DND-41 (cell line): ENCODE data around the gene TUFT1.

ENCODE experiments used
- ATAC-seq: fragments of 200-7000 bp; cut with Tn5 transposase; 3 replicates; pipeline ENCODE4 v1.9.1; 2021; ENCODE audit warnings: low read depth; ENCODE audit not compliant: insufficient read depth
- DNase-seq: peaks from one replicate; pipeline ENCODE4 v3.0.0-alpha.2; 2020
- H2AFZ ChIP-seq: 2 replicates; pipeline ENCODE4 v1.6.0; 2012; ENCODE audit warnings: low read depth, low read length
- H3K27ac ChIP-seq: 2 replicates; pipeline ENCODE4 v1.5.1; 2012; ENCODE audit warnings: low read length, inconsistent platforms
- H3K27me3 ChIP-seq: fragments of 200-600 bp; sonication (generic); 2 replicates; pipeline ENCODE4 v1.6.0; 2012; ENCODE audit warnings: low read length, mild to moderate bottlenecking, inconsistent platforms; ENCODE audit not compliant: insufficient read depth, poor library complexity
- H3K36me3 ChIP-seq: 2 replicates; pipeline ENCODE4 v1.5.1; 2012; ENCODE audit warnings: low read length, inconsistent platforms; ENCODE audit not compliant: insufficient read depth
- H3K4me1 ChIP-seq: 2 replicates; pipeline ENCODE4 v1.5.1; 2012; ENCODE audit warnings: mild to moderate bottlenecking, low read length; ENCODE audit not compliant: insufficient read depth
- H3K4me2 ChIP-seq: 2 replicates; pipeline ENCODE4 v1.6.0; 2012; ENCODE audit warnings: mild to moderate bottlenecking, moderate library complexity, low read length, inconsistent platforms; ENCODE audit not compliant: insufficient read depth
- H3K4me3 ChIP-seq, 2 experiments: fragments of 200-600 bp in 1 of 2; shearing (Covaris generic) in 1 of 2; 2 replicates each; pipeline ENCODE4 v1.5.1; 2012 to 2016; ENCODE audit warnings: inconsistent platforms in 2 of 2, low read length in 2 of 2, mild to moderate bottlenecking in 2 of 2, low read depth in 1 of 2, moderate library complexity in 1 of 2
- H3K79me2 ChIP-seq: 2 replicates; pipeline ENCODE4 v1.6.0; 2012; ENCODE audit warnings: low read length, inconsistent platforms; ENCODE audit not compliant: insufficient read depth
- H3K9ac ChIP-seq: 2 replicates; pipeline ENCODE4 v1.6.0; 2012; ENCODE audit warnings: low read depth, mild to moderate bottlenecking, inconsistent platforms, low read length, moderate library complexity
- H3K9me3 ChIP-seq: 2 replicates; pipeline ENCODE4 v1.5.1; 2012; ENCODE audit warnings: low read length, moderate library complexity, mild to moderate bottlenecking, inconsistent platforms; ENCODE audit not compliant: insufficient read depth, severe bottlenecking
- H4K20me1 ChIP-seq: 2 replicates; pipeline ENCODE4 v1.6.0; 2012; ENCODE audit warnings: low read length; ENCODE audit not compliant: insufficient read depth
- EZH2 ChIP-seq: IDR thresholded peaks from 3 replicates; pipeline ENCODE4 v1.6.1; 2012; ENCODE audit warnings: borderline replicate concordance, low read depth, mild to moderate bottlenecking, moderate library complexity, low read length, inconsistent platforms; ENCODE audit not compliant: severe bottlenecking
- TF ChIP-seq, protein P1 (sequence below): IDR thresholded peaks from 2 replicates; pipeline ENCODE4 v1.5.1; 2012; ENCODE audit warnings: borderline replicate concordance, low read length, moderate library complexity, mild to moderate bottlenecking; ENCODE audit not compliant: poor library complexity, severe bottlenecking; ENCODE audit errors: extremely low read depth

Gene TUFT1

DNA sequence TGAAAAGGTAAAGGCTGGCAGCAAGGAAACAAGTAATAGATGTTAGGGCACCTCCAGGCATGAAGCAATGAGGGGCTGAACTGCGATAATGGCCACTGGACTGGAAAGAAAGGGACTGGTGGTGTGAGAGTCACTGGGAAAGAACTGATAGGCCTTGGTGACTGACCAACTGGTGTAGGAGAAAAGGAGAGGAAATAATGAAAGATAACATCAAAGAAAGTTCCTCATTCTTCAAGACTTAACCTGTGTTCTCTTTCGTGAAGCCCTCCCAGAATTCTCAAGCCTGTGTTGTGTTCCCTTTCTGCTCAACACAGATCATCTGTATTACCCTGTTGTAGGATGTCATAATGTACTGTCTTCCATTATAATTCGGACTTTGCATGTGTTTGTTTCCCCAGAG, 50.9 kb downstream of the TUFT1 start:
- no peak for TF ChIP-seq EZH2
- TF ChIP-seq, protein P1, sequence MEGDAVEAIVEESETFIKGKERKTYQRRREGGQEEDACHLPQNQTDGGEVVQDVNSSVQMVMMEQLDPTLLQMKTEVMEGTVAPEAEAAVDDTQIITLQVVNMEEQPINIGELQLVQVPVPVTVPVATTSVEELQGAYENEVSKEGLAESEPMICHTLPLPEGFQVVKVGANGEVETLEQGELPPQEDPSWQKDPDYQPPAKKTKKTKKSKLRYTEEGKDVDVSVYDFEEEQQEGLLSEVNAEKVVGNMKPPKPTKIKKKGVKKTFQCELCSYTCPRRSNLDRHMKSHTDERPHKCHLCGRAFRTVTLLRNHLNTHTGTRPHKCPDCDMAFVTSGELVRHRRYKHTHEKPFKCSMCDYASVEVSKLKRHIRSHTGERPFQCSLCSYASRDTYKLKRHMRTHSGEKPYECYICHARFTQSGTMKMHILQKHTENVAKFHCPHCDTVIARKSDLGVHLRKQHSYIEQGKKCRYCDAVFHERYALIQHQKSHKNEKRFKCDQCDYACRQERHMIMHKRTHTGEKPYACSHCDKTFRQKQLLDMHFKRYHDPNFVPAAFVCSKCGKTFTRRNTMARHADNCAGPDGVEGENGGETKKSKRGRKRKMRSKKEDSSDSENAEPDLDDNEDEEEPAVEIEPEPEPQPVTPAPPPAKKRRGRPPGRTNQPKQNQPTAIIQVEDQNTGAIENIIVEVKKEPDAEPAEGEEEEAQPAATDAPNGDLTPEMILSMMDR: no peak
- Histone ChIP-seq H3K79me2 (no peaks in the 10 kb centered on the region), H3K9me3 (no peaks in the 10 kb centered on the region), H3K9ac (no peak overlapping the region), H2AFZ (no peak overlapping the region), H3K4me1 (peaks cover 6% of the 10 kb centered on the region), H3K36me3 (no peaks in the 10 kb centered on the region), H4K20me1 (no peaks in the 10 kb centered on the region), H3K27ac (no peak overlapping the region), H3K4me2 (no peak overlapping the region), H3K27me3 (no peaks in the 10 kb centered on the region), H3K4me3 (no peak overlapping the region)
- DNase-seq: no peak
- no peak for ATAC-seq

DNA sequence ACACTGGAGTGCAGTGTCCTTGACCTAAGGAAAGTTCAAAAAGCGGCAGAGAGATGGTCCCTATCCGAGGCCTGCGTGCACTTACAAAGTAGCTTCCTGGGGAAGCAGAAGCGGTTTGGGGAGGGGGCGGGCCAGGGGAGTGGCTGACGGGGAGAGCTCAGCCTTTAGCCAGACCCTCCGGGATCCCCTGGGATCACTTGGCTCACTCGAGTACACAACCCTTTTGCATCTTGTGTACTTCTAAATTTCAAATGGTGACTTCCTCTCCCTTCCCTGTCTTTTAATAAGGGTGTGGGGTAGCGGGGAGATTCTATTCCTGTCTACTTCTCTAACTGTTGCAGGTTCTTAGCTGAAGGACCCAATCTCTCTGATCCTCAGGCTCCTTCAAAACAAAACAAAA, 53.6 kb downstream of the TUFT1 start:
- Histone ChIP-seq H3K4me3 (no peak overlapping the region), H3K4me2 (0 out of 2 replicates have a peak overlapping the region, but pooled peaks have one; percentile 23), H3K9ac (no peak overlapping the region), H3K4me1 (peaks cover 6% of the 10 kb centered on the region), H3K9me3 (no peaks in the 10 kb centered on the region), H4K20me1 (no peaks in the 10 kb centered on the region), H2AFZ (peak overlapping the region; percentile 7; the same call in 1 of the 2 replicates), H3K27me3 (no peaks in the 10 kb centered on the region), H3K79me2 (no peaks in the 10 kb centered on the region), H3K36me3 (no peaks in the 10 kb centered on the region), H3K27ac (no peak overlapping the region)
- DNase-seq: no peak
- ATAC-seq: no peak
- TF ChIP-seq EZH2: no peak
- TF ChIP-seq, protein P1: no peak

DNA sequence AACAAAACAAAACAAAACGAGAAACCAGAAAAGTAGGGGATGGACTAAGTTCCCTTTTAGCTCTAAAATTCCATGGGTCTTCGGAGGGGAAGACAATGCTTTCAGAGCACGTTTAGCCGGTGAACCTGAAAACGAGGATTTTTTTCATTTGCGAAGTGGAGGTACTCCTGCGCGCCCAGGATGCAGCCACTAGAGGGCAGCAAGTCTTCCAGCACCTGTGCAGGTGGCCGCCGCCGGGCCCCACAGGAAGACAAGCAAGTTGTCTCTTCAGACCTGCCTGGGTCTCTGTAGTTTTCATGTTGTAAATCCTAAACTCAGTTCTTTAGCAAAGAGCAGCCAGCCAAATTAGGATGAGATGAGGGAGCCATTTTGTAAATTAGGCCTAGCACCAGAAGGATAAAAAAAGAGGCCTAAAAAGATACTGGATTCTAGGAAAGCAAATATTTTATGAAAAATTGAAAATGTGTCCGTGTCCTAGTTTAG, 54.1 kb downstream of the TUFT1 start:
- TF ChIP-seq EZH2: no peak
- TF ChIP-seq, protein P1: peak; percentile 92

More for the DNA sequence above, 54.1 kb downstream of the TUFT1 start:
- ATAC-seq (peak; percentile 82), DNase-seq (peak; percentile 72)
- Histone ChIP-seq H3K79me2 (no peaks in the 10 kb centered on the region), H3K4me2 (0 out of 2 replicates have a peak overlapping the region, but pooled peaks have one; percentile 23), H3K27ac (no peak overlapping the region), H3K4me1 (peaks cover 6% of the 10 kb centered on the region), H3K9ac (no peak overlapping the region), H2AFZ (peak overlapping the region; percentile 7; the same call in 1 of the 2 replicates), H4K20me1 (no peaks in the 10 kb centered on the region), H3K36me3 (no peaks in the 10 kb centered on the region), H3K27me3 (no peaks in the 10 kb centered on the region), H3K9me3 (no peaks in the 10 kb centered on the region), H3K4me3 (no peak overlapping the region)
